Measurements from ENCODE around the gene RHEBL1.

Gene RHEBL1

GRCh38 chr12:49033611-49034285, 36.0 kb downstream of the RHEBL1 start:
- Mint-ChIP-seq H3K4me1 (peaks cover 4% of the 10 kb centered on the region), H3K4me3 (no peak overlapping the region), H3K27me3 (ENCODE audit: low read depth) (no peaks in the 10 kb centered on the region), H3K36me3 (ENCODE audit: low read depth) (peaks cover 53% of the 10 kb centered on the region), H3K9me3 (no peaks in the 10 kb centered on the region), H3K27ac (no peak overlapping the region)
- TF ChIP-seq CTCF (IDR thresholded peaks at IDR 0.05; ENCODE audit: unreplicated experiment in 3 of 3): no peak

- peaks cover 4% of the 10 kb centered on the region for H3K4me1 Mint-ChIP-seq
- no peak overlapping the region for H3K4me3 Mint-ChIP-seq
- no peaks in the 10 kb centered on the region for H3K27me3 Mint-ChIP-seq (ENCODE audit: low read depth)
- no peak for TF ChIP-seq CTCF (IDR thresholded peaks at IDR 0.05; ENCODE audit: unreplicated experiment in 3 of 3)
- no peaks in the 10 kb centered on the region for H3K9me3 Mint-ChIP-seq
- peaks cover 56% of the 10 kb centered on the region for H3K36me3 Mint-ChIP-seq (ENCODE audit: low read depth)
- H3K27ac Mint-ChIP-seq: no peak overlapping the region
Measured at GRCh38 chr12:49032679-49033447, 36.9 kb downstream of the RHEBL1 start.

GRCh38 chr12:49032276-49032675, 37.5 kb downstream of the RHEBL1 start:
- Mint-ChIP-seq H3K36me3 (ENCODE audit: low read depth) (peaks cover 62% of the 10 kb centered on the region), H3K4me3 (no peak overlapping the region), H3K4me1 (peaks cover 4% of the 10 kb centered on the region), H3K27me3 (ENCODE audit: low read depth) (no peaks in the 10 kb centered on the region), H3K9me3 (no peaks in the 10 kb centered on the region), H3K27ac (no peak overlapping the region)
- no peak for TF ChIP-seq CTCF (IDR thresholded peaks at IDR 0.05; ENCODE audit: unreplicated experiment in 3 of 3)

GRCh38 chr12:49031573-49032161, 38.1 kb downstream of the RHEBL1 start:
- no peaks in the 10 kb centered on the region for H3K27me3 Mint-ChIP-seq (ENCODE audit: low read depth)
- no peak for TF ChIP-seq CTCF (IDR thresholded peaks at IDR 0.05; ENCODE audit: unreplicated experiment in 3 of 3)
- H3K4me1 Mint-ChIP-seq: peaks cover 4% of the 10 kb centered on the region
- H3K4me3 Mint-ChIP-seq: no peak overlapping the region
- H3K9me3 Mint-ChIP-seq: no peaks in the 10 kb centered on the region
- no peak overlapping the region for H3K27ac Mint-ChIP-seq
- peaks cover 59% of the 10 kb centered on the region for H3K36me3 Mint-ChIP-seq (ENCODE audit: low read depth)

GRCh38 chr12:49030714-49031572, 38.8 kb downstream of the RHEBL1 start:
- H3K9me3 Mint-ChIP-seq: no peaks in the 10 kb centered on the region
- no peaks in the 10 kb centered on the region for H3K27me3 Mint-ChIP-seq (ENCODE audit: low read depth)
- no peak for TF ChIP-seq CTCF (IDR thresholded peaks at IDR 0.05; ENCODE audit: unreplicated experiment in 3 of 3)
- H3K36me3 Mint-ChIP-seq (ENCODE audit: low read depth): peaks cover 55% of the 10 kb centered on the region
- no peak overlapping the region for H3K4me3 Mint-ChIP-seq
- no peak overlapping the region for H3K27ac Mint-ChIP-seq
- peaks cover 4% of the 10 kb centered on the region for H3K4me1 Mint-ChIP-seq

All from nephron (organoid).